ENCODE measurements around the gene VAV3. TPM values are rescaled to one million over a fixed set of nuclear protein-coding genes. Genes with fewer than 3 reads are reported as not detected.

VAV3 gene
- total RNA-seq, 1 donor from 2014 or later, result 11.3 TPM

DNA sequence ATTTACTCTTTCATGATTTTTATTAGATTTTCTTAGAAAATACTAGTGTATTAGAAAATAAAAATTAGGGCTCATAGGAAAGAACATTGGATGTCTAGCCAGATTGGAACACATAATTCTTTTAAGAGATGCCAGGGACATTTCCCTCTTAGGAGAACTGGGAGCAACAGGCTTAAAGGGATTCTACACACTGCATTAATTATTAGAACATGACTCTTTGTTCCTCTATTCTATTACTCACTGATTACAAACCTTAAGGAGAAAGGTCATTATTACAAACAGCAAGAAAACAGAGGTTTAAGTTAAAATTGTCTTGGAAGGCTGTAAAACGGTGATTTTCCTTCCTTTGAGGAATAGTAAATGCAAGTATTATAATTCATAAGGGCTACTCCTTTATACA lies 32.9 kb upstream of the VAV3 start:
- Histone ChIP-seq H3K9me3 (no peaks in the 10 kb centered on the region), H3K4me3 (no peak overlapping the region), H3K27me3 (ENCODE audit: low read depth) (no peaks in the 10 kb centered on the region), H3K4me1 (peaks cover 9% of the 10 kb centered on the region), H3K36me3 (no peaks in the 10 kb centered on the region), H3K27ac (no peak overlapping the region)
- TF ChIP-seq CTCF (IDR thresholded peaks at IDR 0.05), result no peak
- ATAC-seq (no peak), DNase-seq (no peak)
- intact Hi-C loops (cut with DNase I), result no loop called here

DNA sequence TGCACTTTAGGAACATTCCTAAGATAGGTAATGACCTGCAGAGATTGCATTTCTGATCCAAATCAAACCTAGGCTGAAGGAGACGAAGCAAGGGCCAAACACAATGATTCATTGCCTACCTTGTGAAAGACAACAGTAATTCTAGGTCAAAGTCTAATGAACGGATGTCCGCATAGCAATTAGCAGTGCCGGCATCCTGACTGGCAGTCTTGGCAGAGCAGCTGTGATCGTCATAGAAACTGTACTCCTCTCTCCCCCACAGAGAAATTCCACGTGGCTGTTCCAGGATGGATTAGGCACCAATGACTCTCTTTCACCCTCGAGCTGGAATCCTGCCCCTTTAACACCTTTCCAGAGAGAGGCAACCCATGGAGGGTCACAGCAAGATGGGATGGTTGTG lies 28.9 kb upstream of the VAV3 start:
- ATAC-seq, result no peak

DNA sequence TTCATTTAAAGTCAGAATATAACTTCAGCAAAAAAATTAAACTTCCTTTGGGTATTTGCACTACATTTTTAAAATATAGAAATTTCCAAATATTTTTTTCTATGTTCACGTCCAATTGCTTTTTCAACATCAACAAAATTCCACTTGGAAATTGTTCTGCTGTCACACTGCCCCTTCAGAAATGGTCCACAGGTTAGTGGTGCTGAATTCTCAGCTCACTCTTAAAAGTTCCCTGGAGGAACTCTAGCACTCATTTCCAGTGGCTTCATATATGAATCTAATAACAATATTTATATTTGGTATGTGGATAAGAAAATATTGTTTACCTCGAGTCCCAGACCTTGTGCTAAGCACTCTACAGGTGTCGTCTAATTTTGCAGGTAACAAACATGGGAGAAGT lies 27.4 kb upstream of the VAV3 start:
- no peak for DNase-seq
- Histone ChIP-seq H3K4me3 (no peak overlapping the region), H3K36me3 (no peaks in the 10 kb centered on the region), H3K4me1 (no peaks in the 10 kb centered on the region), H3K27ac (no peak overlapping the region), H3K9me3 (no peaks in the 10 kb centered on the region), H3K27me3 (ENCODE audit: low read depth) (no peaks in the 10 kb centered on the region)
- TF ChIP-seq CTCF (IDR thresholded peaks at IDR 0.05), result no peak
- no peak for ATAC-seq
- intact Hi-C loops (cut with DNase I), result no loop called here

More for the DNA sequence above, 28.9 kb upstream of the VAV3 start:
- Histone ChIP-seq H3K9me3 (no peaks in the 10 kb centered on the region), H3K27me3 (ENCODE audit: low read depth) (no peaks in the 10 kb centered on the region), H3K4me1 (no peaks in the 10 kb centered on the region), H3K36me3 (no peaks in the 10 kb centered on the region), H3K27ac (no peak overlapping the region), H3K4me3 (no peak overlapping the region)
- intact Hi-C loops (cut with DNase I), result no loop called here
- TF ChIP-seq CTCF (IDR thresholded peaks at IDR 0.05), result no peak
- DNase-seq, result no peak

DNA sequence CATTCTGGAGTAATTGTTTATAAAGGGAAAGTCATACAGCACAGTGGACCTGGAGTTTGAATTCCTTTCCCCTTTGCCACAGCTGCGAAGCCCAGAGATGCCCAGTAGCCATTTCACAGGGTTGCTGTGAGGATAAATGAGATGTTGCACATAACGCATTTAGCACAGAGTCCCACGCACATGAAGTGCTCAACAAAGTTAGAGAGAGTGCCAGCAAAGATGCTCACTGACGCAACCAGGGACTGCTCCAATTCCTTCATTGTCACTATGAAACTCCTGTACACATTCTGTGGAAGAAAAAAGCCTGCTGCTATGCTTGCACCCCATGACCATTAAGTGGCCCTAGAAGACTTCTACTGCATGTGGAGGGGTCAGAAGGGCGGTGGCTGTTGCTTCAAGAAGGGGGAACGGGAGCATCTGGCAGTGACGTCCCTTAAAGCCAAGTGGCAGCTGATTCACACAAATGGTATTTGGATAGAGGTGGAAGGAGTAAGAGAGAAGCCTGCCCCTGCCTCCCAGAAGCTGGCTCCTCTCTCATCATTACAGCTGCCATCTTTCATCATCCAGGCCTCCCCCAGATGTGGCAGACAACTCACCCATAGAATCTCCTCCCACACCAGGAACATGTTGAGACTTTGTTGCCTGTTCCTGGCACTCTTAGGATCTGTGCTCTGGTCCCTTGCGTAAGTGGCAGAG lies 26.5 kb upstream of the VAV3 start:
- Histone ChIP-seq H3K9me3 (no peaks in the 10 kb centered on the region), H3K27ac (no peak overlapping the region), H3K36me3 (no peaks in the 10 kb centered on the region), H3K27me3 (ENCODE audit: low read depth) (no peaks in the 10 kb centered on the region), H3K4me1 (no peaks in the 10 kb centered on the region), H3K4me3 (no peak overlapping the region)
- no peak for TF ChIP-seq CTCF (IDR thresholded peaks at IDR 0.05)
- DNase-seq (no peak), ATAC-seq (peak in 1 of 2 donors; percentile 33)
- intact Hi-C loops (cut with DNase I), result no loop called here

GRCh38 chr1:107990606-107991005 lies 25.6 kb upstream of the VAV3 start:
- Histone ChIP-seq H3K36me3 (no peaks in the 10 kb centered on the region), H3K4me1 (no peaks in the 10 kb centered on the region), H3K27ac (no peak overlapping the region), H3K4me3 (no peak overlapping the region), H3K27me3 (ENCODE audit: low read depth) (no peaks in the 10 kb centered on the region), H3K9me3 (no peaks in the 10 kb centered on the region)
- no peak for TF ChIP-seq CTCF (IDR thresholded peaks at IDR 0.05)
- DNase-seq (no peak), ATAC-seq (no peak)
- intact Hi-C loops (cut with DNase I), result no loop called here
